Left ventricle myocardium inferior (tissue), 1 donor: ENCODE data around the gene MDGA2. TPM values are rescaled to one million over a fixed set of nuclear protein-coding genes. Genes with fewer than 3 reads are reported as not detected.
"Not testable (repeated sequence)": the region's sequence is repeated elsewhere in the genome, so short reads cannot be mapped to it uniquely, and the experiment has no call there.

Experiments
- DNase-seq: peaks from one replicate; pipeline ENCODE4 v3.0.0-alpha.2; 2020
- H3K27ac ChIP-seq: fragments of 200-600 bp; replicated peaks from 2 replicates; pipeline ENCODE4 v1.8.0; 2021
- H3K27me3 ChIP-seq: fragments of 200-600 bp; 2 replicates; pipeline ENCODE4 v1.8.0; 2021; ENCODE audit warnings: low read depth
- H3K36me3 ChIP-seq: fragments of 200-600 bp; 2 replicates; pipeline ENCODE4 v1.8.0; 2021
- H3K4me1 ChIP-seq: fragments of 200-600 bp; 2 replicates; pipeline ENCODE4 v1.8.0; 2021
- H3K4me3 ChIP-seq: fragments of 200-600 bp; 2 replicates; pipeline ENCODE4 v1.8.0; 2021; ENCODE audit warnings: mild to moderate bottlenecking, moderate library complexity
- H3K9me3 ChIP-seq: fragments of 200-600 bp; replicated peaks from 2 replicates; pipeline ENCODE4 v1.8.0; 2021
- CTCF ChIP-seq: fragments of 200-600 bp; IDR thresholded peaks from 2 replicates; pipeline ENCODE4 v1.8.0; 2021; ENCODE audit warnings: antibody characterized with exemption, mild to moderate bottlenecking, borderline replicate concordance
- intact Hi-C: fragments of 100-400 bp; cut with micrococcal nuclease; formaldehyde crosslinking; loops from one replicate; pipeline ENCODE4 v1.11.0; 2022
- total RNA-seq: library from RNA; stranded (reverse); fragmentation: NEBNext Ultra II Directional; extraction: Animal tissue kit (Norgen Biotek cat#: 25700); gene quantifications from one replicate; pipeline ENCODE4 v1.2.1, GENCODE V29; 2021
- donor health status: DM: no; HTN: yes; CAD: no; lungs with severe emphysema.

MDGA2 gene
- total RNA-seq, 1 donor from 2014 or later, result 0.19 TPM

GRCh38 chr14:47322751-47323150 lies 352.7 kb downstream of the MDGA2 start:
- no peak for TF ChIP-seq CTCF
- Histone ChIP-seq H3K27ac (no peak overlapping the region), H3K4me1 (no peaks in the 10 kb centered on the region), H3K4me3 (no peak overlapping the region), H3K27me3 (no peaks in the 10 kb centered on the region), H3K9me3 (peaks cover 8% of the 10 kb centered on the region), H3K36me3 (no peaks in the 10 kb centered on the region)
- DNase-seq, result no peak
- intact Hi-C loops, result no loop called here

- Histone ChIP-seq H3K4me3 (no peak overlapping the region), H3K27ac (no peak overlapping the region), H3K27me3 (no peaks in the 10 kb centered on the region), H3K36me3 (no peaks in the 10 kb centered on the region), H3K4me1 (no peaks in the 10 kb centered on the region), H3K9me3 (no peaks in the 10 kb centered on the region)
- no peak for TF ChIP-seq CTCF
- intact Hi-C loops, result no loop called here
- no peak for DNase-seq
These were observed 373.3 kb downstream of the MDGA2 start for GRCh38 chr14:47302121-47302520.

GRCh38 chr14:47300796-47301195 lies 374.6 kb downstream of the MDGA2 start:
- Histone ChIP-seq H3K36me3 (no peaks in the 10 kb centered on the region), H3K4me3 (no peak overlapping the region), H3K27me3 (no peaks in the 10 kb centered on the region), H3K27ac (no peak overlapping the region), H3K4me1 (no peaks in the 10 kb centered on the region), H3K9me3 (no peaks in the 10 kb centered on the region)
- no peak for TF ChIP-seq CTCF
- intact Hi-C loops, result no loop called here
- DNase-seq, result no peak

GRCh38 chr14:47297374-47297773 lies 378.0 kb downstream of the MDGA2 start:
- Histone ChIP-seq H3K27me3 (no peaks in the 10 kb centered on the region), H3K4me3 (no peak overlapping the region), H3K27ac (no peak overlapping the region), H3K36me3 (no peaks in the 10 kb centered on the region), H3K4me1 (no peaks in the 10 kb centered on the region), H3K9me3 (no peaks in the 10 kb centered on the region)
- TF ChIP-seq CTCF, result no peak
- DNase-seq, result no peak
- intact Hi-C loops, result no loop called here

GRCh38 chr14:47284283-47284682 lies 391.1 kb downstream of the MDGA2 start:
- Histone ChIP-seq H3K27ac (no peak overlapping the region), H3K4me1 (no peaks in the 10 kb centered on the region), H3K27me3 (no peaks in the 10 kb centered on the region), H3K36me3 (no peaks in the 10 kb centered on the region), H3K4me3 (no peak overlapping the region), H3K9me3 (no peaks in the 10 kb centered on the region)
- no peak for DNase-seq
- no peak for TF ChIP-seq CTCF
- intact Hi-C loops, result no loop called here

DNA sequence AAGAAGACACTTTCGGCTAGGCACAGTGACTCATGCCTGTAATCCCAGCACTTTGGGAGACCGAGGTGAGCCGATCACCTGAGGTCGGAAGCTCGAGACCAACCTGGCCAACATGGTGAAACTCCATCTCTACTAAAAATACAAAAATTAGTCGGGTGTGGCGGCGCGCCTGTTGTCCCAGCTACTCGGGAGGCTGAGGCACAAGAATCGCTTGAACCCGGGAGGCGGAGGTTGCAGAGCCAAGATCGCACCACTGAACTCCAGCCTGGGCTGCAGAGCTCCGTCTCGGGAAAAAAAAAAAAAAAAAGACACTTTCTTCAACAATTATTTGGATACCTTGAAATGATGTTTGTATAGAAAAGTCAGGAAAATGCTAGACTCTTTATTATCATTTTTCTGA lies 393.6 kb downstream of the MDGA2 start:
- H3K36me3 ChIP-seq, DNase-seq, H3K27me3 ChIP-seq, intact Hi-C loops, H3K4me3 ChIP-seq, H3K27ac ChIP-seq, H3K4me1 ChIP-seq, H3K9me3 ChIP-seq: not testable (repeated sequence)
